DND-41 (cell line): ENCODE results near the gene NMUR2.

Source experiments
- CTCF ChIP-seq: IDR thresholded peaks from 2 replicates; pipeline ENCODE4 v1.5.1; 2012; ENCODE audit warnings: borderline replicate concordance, low read length, moderate library complexity, mild to moderate bottlenecking; ENCODE audit not compliant: poor library complexity, severe bottlenecking; ENCODE audit errors: extremely low read depth
- EZH2 ChIP-seq: IDR thresholded peaks from 3 replicates; pipeline ENCODE4 v1.6.1; 2012; ENCODE audit warnings: borderline replicate concordance, low read depth, mild to moderate bottlenecking, moderate library complexity, low read length, inconsistent platforms; ENCODE audit not compliant: severe bottlenecking

- TF ChIP-seq CTCF: no peak
- no peak for TF ChIP-seq EZH2
Observed at GRCh38 chr5:152405145-152405544, at the start of gene NMUR2.
